Naive thymus-derived CD4-positive, alpha-beta T cell (primary cell): Measurements from ENCODE around the gene CDH13. TPM values are rescaled to one million over a fixed set of nuclear protein-coding genes. Genes with fewer than 3 reads are reported as not detected.
A peak's percentile ranks its signal among the peaks of the same experiment; 100 is the strongest.

Experiments
- ATAC-seq: fragments of 150-1000 bp; cut with Tn5 transposase; 2 replicates; pipeline ENCODE4 v1.10.0; 2021; ENCODE audit warnings: mild to moderate bottlenecking, moderate library complexity
- CTCF ChIA-PET: fragments of 350-600 bp; sonication (Branson Sonifier 250); formaldehyde crosslinking; loops from one replicate; lab custom pipeline; 2021; ENCODE audit warnings: antibody characterized with exemption; lab: Charles Lee
- POLR2A ChIA-PET: fragments of 350-600 bp; sonication (Branson Sonifier 250); formaldehyde crosslinking; loops from one replicate; lab custom pipeline; 2021; ENCODE audit warnings: antibody characterized with exemption, inconsistent platforms; lab: Charles Lee
- DNase-seq, 9 donors: peaks; one replicate each; pipeline versions ENCODE4 v3.0.0 to v3.0.0-alpha.2; 2020 to 2022; ENCODE audit warnings: mixed read lengths in 1 of 9
- H3K27ac ChIP-seq: one replicate; pipeline ENCODE4 v1.7.0; 2013; ENCODE audit warnings: mild to moderate bottlenecking, low read depth, low read length, moderate library complexity
- H3K27me3 ChIP-seq, 2 donors: one replicate each; pipeline ENCODE4 v1.7.0; 2013; ENCODE audit warnings: low read length in 2 of 2, mild to moderate bottlenecking in 2 of 2, moderate library complexity in 2 of 2; ENCODE audit not compliant: control insufficient read depth in 2 of 2, insufficient read depth in 2 of 2
- H3K36me3 ChIP-seq, 3 experiments: 1 replicate in 2 of 3; 2 replicates in 1 of 3; pipeline ENCODE4 v1.7.0; 2013; ENCODE audit warnings: low read length in 3 of 3, mild to moderate bottlenecking in 3 of 3, moderate library complexity in 1 of 3; ENCODE audit not compliant: insufficient read depth in 3 of 3, control insufficient read depth in 2 of 3
- H3K4me1 ChIP-seq, 2 donors: one replicate each; pipeline ENCODE4 v1.7.0; 2013; ENCODE audit warnings: low read length in 2 of 2, mild to moderate bottlenecking in 2 of 2, moderate library complexity in 1 of 2; ENCODE audit not compliant: control insufficient read depth in 2 of 2, insufficient read depth in 2 of 2
- H3K4me3 ChIP-seq: 2 replicates; pipeline ENCODE4 v1.7.0; 2013; ENCODE audit warnings: mild to moderate bottlenecking, low read length
- H3K9me3 ChIP-seq, 3 experiments: 1 replicate in 2 of 3; 2 replicates in 1 of 3; pipeline ENCODE4 v1.7.0; 2013; ENCODE audit warnings: low read length in 3 of 3; ENCODE audit not compliant: control insufficient read depth in 2 of 3
- H3K27ac Mint-ChIP-seq, 9 donors: one replicate each; pipeline ENCODE4 v1.8.0; 2020 to 2022; ENCODE audit warnings: mixed read lengths in 9 of 9, mild to moderate bottlenecking in 8 of 9, moderate library complexity in 5 of 9, inconsistent platforms in 2 of 9
- H3K27me3 Mint-ChIP-seq, 5 donors: one replicate each; pipeline ENCODE4 v1.8.0; 2021 to 2022; ENCODE audit warnings: mixed read lengths in 5 of 5, mild to moderate bottlenecking in 1 of 5
- H3K36me3 Mint-ChIP-seq, 5 donors: one replicate each; pipeline ENCODE4 v1.8.0; 2020 to 2022; ENCODE audit warnings: mixed read lengths in 5 of 5, mild to moderate bottlenecking in 3 of 5, inconsistent platforms in 1 of 5
- H3K4me1 Mint-ChIP-seq, 7 donors: one replicate each; pipeline ENCODE4 v1.8.0; 2020 to 2022; ENCODE audit warnings: mixed read lengths in 7 of 7, mild to moderate bottlenecking in 3 of 7, inconsistent platforms in 1 of 7
- H3K4me3 Mint-ChIP-seq, 10 donors: one replicate each; pipeline ENCODE4 v1.8.0; 2020 to 2022; ENCODE audit warnings: mild to moderate bottlenecking in 10 of 10, mixed read lengths in 10 of 10, moderate library complexity in 6 of 10, inconsistent platforms in 2 of 10
- H3K9me3 Mint-ChIP-seq, 11 donors: one replicate each; pipeline ENCODE4 v1.8.0; 2020 to 2022; ENCODE audit warnings: mixed read lengths in 11 of 11, mild to moderate bottlenecking in 4 of 11, inconsistent platforms in 1 of 11, moderate library complexity in 1 of 11
- intact Hi-C, 2 donors: fragments of 100-400 bp; cut with micrococcal nuclease; formaldehyde crosslinking; loops; one replicate each; pipeline ENCODE4 v1.15.1; 2023
- polyA plus RNA-seq, 2 donors: library from polyadenylated mRNA; unstranded; fragments of 300-500 nt; fragmentation: Illumina TruSeq; gene quantifications; one replicate each; pipeline ENCODE4 v1.2.3, GENCODE V29; 2021
- total RNA-seq, 6 experiments: library from RNA in 5 of 6; stranded (reverse) in 5 of 6; gene quantifications; 1 replicate in 5 of 6; 2 replicates in 1 of 6; pipeline ENCODE4 v1.2.3 and lab custom pipeline; 2021 to 2026

CDH13 gene
- total and polyA plus RNA-seq, 7 experiments from 2014 or later = not detected

GRCh38 chr16:83727018-83727417, 1100.2 kb downstream of the CDH13 start:
- H3K4me1 Mint-ChIP-seq = peaks cover 0 to 8% (median 0%) of the 10 kb centered on the region in 7 donors
- intact Hi-C loops = no loop called here
- Histone ChIP-seq H3K4me3 (no peak overlapping the region), H3K9me3 (no peaks in the 10 kb centered on the region), H3K27me3 (peaks cover 0 to 4% of the 10 kb centered on the region in 2 donors), H3K36me3 (no peaks in the 10 kb centered on the region), H3K4me1 (no peaks in the 10 kb centered on the region), H3K27ac (no peak overlapping the region)
- no peak for ATAC-seq
- no peaks in the 10 kb centered on the region for H3K36me3 Mint-ChIP-seq
- POLR2A ChIA-PET = no interaction called here
- CTCF ChIA-PET = no interaction called here
- peak overlapping the region in 1 of 9 donors; percentile 47 for H3K27ac Mint-ChIP-seq
- H3K9me3 Mint-ChIP-seq = peaks cover 0 to 20% (median 4%) of the 10 kb centered on the region in 11 donors
- no peak for DNase-seq
- peak overlapping the region in 1 of 10 donors; percentile 15 for H3K4me3 Mint-ChIP-seq
- peaks cover 0 to 23% (median 8%) of the 10 kb centered on the region in 5 donors for H3K27me3 Mint-ChIP-seq

GRCh38 chr16:83727751-83728352, 1101.1 kb downstream of the CDH13 start:
- peaks cover 0 to 8% (median 0%) of the 10 kb centered on the region in 7 donors for H3K4me1 Mint-ChIP-seq
- POLR2A ChIA-PET = no interaction called here
- H3K4me3 ChIP-seq = no peak overlapping the region

GRCh38 chr16:83728492-83728891, 1101.7 kb downstream of the CDH13 start:
- intact Hi-C loops = no loop called here
- Histone ChIP-seq H3K4me1 (no peaks in the 10 kb centered on the region), H3K9me3 (no peaks in the 10 kb centered on the region), H3K4me3 (no peak overlapping the region), H3K36me3 (no peaks in the 10 kb centered on the region), H3K27ac (no peak overlapping the region), H3K27me3 (no peaks in the 10 kb centered on the region)
- Mint-ChIP-seq H3K9me3 (peaks cover 0 to 23% (median 5%) of the 10 kb centered on the region in 11 donors), H3K36me3 (no peaks in the 10 kb centered on the region), H3K4me1 (peaks cover 0 to 8% (median 0%) of the 10 kb centered on the region in 7 donors), H3K27ac (no peak overlapping the region), H3K27me3 (peaks cover 0 to 23% (median 10%) of the 10 kb centered on the region in 5 donors), H3K4me3 (no peak overlapping the region)
- no peak for DNase-seq
- CTCF ChIA-PET = no interaction called here
- POLR2A ChIA-PET = no interaction called here
- no peak for ATAC-seq

More at GRCh38 chr16:83727751-83728352, 1101.1 kb downstream of the CDH13 start:
- H3K36me3 Mint-ChIP-seq = no peaks in the 10 kb centered on the region
- CTCF ChIA-PET = no interaction called here
- no peak overlapping the region for H3K4me3 Mint-ChIP-seq
- Histone ChIP-seq H3K27ac (no peak overlapping the region), H3K9me3 (no peaks in the 10 kb centered on the region), H3K4me1 (no peaks in the 10 kb centered on the region), H3K27me3 (peaks cover 0 to 1% of the 10 kb centered on the region in 2 donors), H3K36me3 (no peaks in the 10 kb centered on the region)
- no peak for ATAC-seq
- peaks cover 0 to 23% (median 5%) of the 10 kb centered on the region in 11 donors for H3K9me3 Mint-ChIP-seq
- peaks cover 0 to 23% (median 10%) of the 10 kb centered on the region in 5 donors for H3K27me3 Mint-ChIP-seq
- DNase-seq = no peak
- intact Hi-C loops = no loop called here
- H3K27ac Mint-ChIP-seq = no peak overlapping the region

GRCh38 chr16:83730812-83731211, 1104.0 kb downstream of the CDH13 start:
- intact Hi-C loops = no loop called here
- no peak overlapping the region for H3K4me3 ChIP-seq
- peaks cover 0 to 7% (median 0%) of the 10 kb centered on the region in 3 experiments for H3K9me3 ChIP-seq
- H3K27ac ChIP-seq = no peak overlapping the region
- no peaks in the 10 kb centered on the region for H3K27me3 ChIP-seq
- ChIA-PET POLR2A (no interaction called here), CTCF (no interaction called here)
- no peak for DNase-seq
- no peaks in the 10 kb centered on the region for H3K4me1 ChIP-seq
- no peak for ATAC-seq
- Mint-ChIP-seq H3K27me3 (peaks cover 0 to 14% (median 9%) of the 10 kb centered on the region in 5 donors), H3K9me3 (peaks cover 0 to 37% (median 18%) of the 10 kb centered on the region in 11 donors), H3K4me3 (no peak overlapping the region), H3K4me1 (peaks cover 0 to 8% (median 0%) of the 10 kb centered on the region in 7 donors), H3K27ac (no peak overlapping the region), H3K36me3 (no peaks in the 10 kb centered on the region)
- no peaks in the 10 kb centered on the region for H3K36me3 ChIP-seq

GRCh38 chr16:83732536-83732935, 1105.8 kb downstream of the CDH13 start:
- peaks cover 0 to 14% (median 9%) of the 10 kb centered on the region in 5 donors for H3K27me3 Mint-ChIP-seq

GRCh38 chr16:83733301-83733700, 1106.5 kb downstream of the CDH13 start:
- POLR2A ChIA-PET = no interaction called here
- H3K36me3 Mint-ChIP-seq = no peaks in the 10 kb centered on the region
- Histone ChIP-seq H3K27ac (no peak overlapping the region), H3K9me3 (peaks cover 0 to 7% (median 0%) of the 10 kb centered on the region in 3 experiments), H3K4me3 (no peak overlapping the region), H3K4me1 (no peaks in the 10 kb centered on the region), H3K36me3 (no peaks in the 10 kb centered on the region), H3K27me3 (no peaks in the 10 kb centered on the region)
- DNase-seq = no peak
- H3K27me3 Mint-ChIP-seq = peaks cover 0 to 10% (median 7%) of the 10 kb centered on the region in 5 donors
- H3K9me3 Mint-ChIP-seq = peaks cover 0 to 40% (median 18%) of the 10 kb centered on the region in 11 donors
- H3K4me3 Mint-ChIP-seq = no peak overlapping the region
- intact Hi-C loops = no loop called here
- H3K27ac Mint-ChIP-seq = no peak overlapping the region
- CTCF ChIA-PET = no interaction called here
- H3K4me1 Mint-ChIP-seq = no peaks in the 10 kb centered on the region
- no peak for ATAC-seq

More at GRCh38 chr16:83732536-83732935, 1105.8 kb downstream of the CDH13 start:
- H3K4me3 ChIP-seq = no peak overlapping the region
- Mint-ChIP-seq H3K4me1 (no peaks in the 10 kb centered on the region), H3K4me3 (no peak overlapping the region), H3K9me3 (peaks cover 0 to 42% (median 18%) of the 10 kb centered on the region in 11 donors), H3K27ac (no peak overlapping the region), H3K36me3 (no peaks in the 10 kb centered on the region)
- ATAC-seq (no peak), DNase-seq (no peak)
- POLR2A ChIA-PET = no interaction called here
- no peak overlapping the region for H3K27ac ChIP-seq
- H3K36me3 ChIP-seq = no peaks in the 10 kb centered on the region
- CTCF ChIA-PET = no interaction called here
- intact Hi-C loops = no loop called here
- H3K4me1 ChIP-seq = no peaks in the 10 kb centered on the region
- H3K27me3 ChIP-seq = no peaks in the 10 kb centered on the region
- H3K9me3 ChIP-seq = peaks cover 0 to 7% (median 0%) of the 10 kb centered on the region in 3 experiments

- ChIA-PET CTCF (no interaction called here), POLR2A (no interaction called here)
- Histone ChIP-seq H3K4me1 (no peaks in the 10 kb centered on the region), H3K36me3 (no peaks in the 10 kb centered on the region), H3K27me3 (no peaks in the 10 kb centered on the region), H3K9me3 (peaks cover 0 to 7% (median 0%) of the 10 kb centered on the region in 3 experiments), H3K27ac (no peak overlapping the region), H3K4me3 (no peak overlapping the region)
- Mint-ChIP-seq H3K4me1 (no peaks in the 10 kb centered on the region), H3K27me3 (peaks cover 0 to 10% (median 7%) of the 10 kb centered on the region in 5 donors), H3K4me3 (no peak overlapping the region), H3K9me3 (peaks cover 0 to 40% (median 18%) of the 10 kb centered on the region in 11 donors), H3K27ac (no peak overlapping the region), H3K36me3 (no peaks in the 10 kb centered on the region)
- intact Hi-C loops = no loop called here
- DNase-seq (no peak), ATAC-seq (no peak)
These were observed 1107.4 kb downstream of the CDH13 start for GRCh38 chr16:83734136-83734535.
